ENCODE measurements around the gene RPL34.

GRCh38 chr4:108624263-108625056 lies 4.1 kb downstream of the RPL34 start:
- TF ChIP-seq YY1 (IDR thresholded peaks at IDR 0.05; ENCODE audit: insufficient read depth, insufficient read length) (no peak), ZNF274 (IDR thresholded peaks at IDR 0.05; ENCODE audit: low read depth, low read length) (no peak)

Data from NT2/D1 (cell line).